GM12878 (cell line): ENCODE data around the gene AGBL1.

ENCODE experiments used
- CTCF ChIP-seq, 3 experiments: IDR thresholded peaks in 2 of 3; conservative IDR thresholded peaks in 1 of 3; 2 replicates each; pipeline ENCODE4 v1.5.1; 2011; ENCODE audit warnings: low read depth in 3 of 3, low read length in 3 of 3, mild to moderate bottlenecking in 3 of 3, control low read depth in 2 of 3, moderate library complexity in 2 of 3, inconsistent platforms in 1 of 3, mixed read lengths in 1 of 3; ENCODE audit not compliant: control insufficient read depth in 2 of 3, insufficient read depth in 1 of 3; ENCODE audit errors: extremely low read depth in 1 of 3
- JUND ChIP-seq: IDR thresholded peaks from 2 replicates; pipeline ENCODE4 v1.6.1; 2012; ENCODE audit warnings: low read depth, mild to moderate bottlenecking, low read length, improper control_type of control experiment, moderate library complexity
- POLR2A ChIP-seq: IDR thresholded peaks from 2 replicates; pipeline ENCODE4 v1.6.1; 2011; ENCODE audit warnings: low read depth, mild to moderate bottlenecking, low read length
- TF ChIP-seq, protein P1 (sequence below): IDR thresholded peaks from 2 replicates; pipeline ENCODE4 v1.6.1; 2012; ENCODE audit warnings: mild to moderate bottlenecking, low read depth, low read length

DNA sequence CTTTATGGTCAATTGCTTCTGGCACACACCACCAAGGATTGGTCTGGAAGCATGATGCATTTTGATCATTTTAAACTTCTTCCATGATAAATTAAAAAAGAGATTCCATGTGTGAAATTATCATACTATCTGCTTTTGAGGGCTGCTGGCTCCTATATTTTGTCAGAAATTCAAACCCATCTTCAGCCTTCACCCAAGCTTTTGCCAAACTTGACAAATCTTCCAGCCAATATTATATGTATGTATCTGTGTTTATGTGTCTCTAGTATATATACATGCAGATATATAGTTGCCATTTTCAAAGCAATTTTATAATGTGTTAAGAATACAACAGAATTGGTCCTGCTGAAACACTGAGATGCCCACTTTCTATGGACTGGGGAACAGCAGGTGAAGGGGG, 275.7 kb downstream of the AGBL1 start:
- no peak for TF ChIP-seq CTCF (IDR thresholded peaks at IDR 0.05 in 2 of 3, conservative IDR thresholded peaks at IDR 0.05 in 1 of 3; ENCODE audit: control insufficient read depth in 2 of 3, extremely low read depth in 1 of 3, insufficient read depth in 1 of 3, low read depth in 3 of 3, low read length in 3 of 3)
- TF ChIP-seq, protein P1, sequence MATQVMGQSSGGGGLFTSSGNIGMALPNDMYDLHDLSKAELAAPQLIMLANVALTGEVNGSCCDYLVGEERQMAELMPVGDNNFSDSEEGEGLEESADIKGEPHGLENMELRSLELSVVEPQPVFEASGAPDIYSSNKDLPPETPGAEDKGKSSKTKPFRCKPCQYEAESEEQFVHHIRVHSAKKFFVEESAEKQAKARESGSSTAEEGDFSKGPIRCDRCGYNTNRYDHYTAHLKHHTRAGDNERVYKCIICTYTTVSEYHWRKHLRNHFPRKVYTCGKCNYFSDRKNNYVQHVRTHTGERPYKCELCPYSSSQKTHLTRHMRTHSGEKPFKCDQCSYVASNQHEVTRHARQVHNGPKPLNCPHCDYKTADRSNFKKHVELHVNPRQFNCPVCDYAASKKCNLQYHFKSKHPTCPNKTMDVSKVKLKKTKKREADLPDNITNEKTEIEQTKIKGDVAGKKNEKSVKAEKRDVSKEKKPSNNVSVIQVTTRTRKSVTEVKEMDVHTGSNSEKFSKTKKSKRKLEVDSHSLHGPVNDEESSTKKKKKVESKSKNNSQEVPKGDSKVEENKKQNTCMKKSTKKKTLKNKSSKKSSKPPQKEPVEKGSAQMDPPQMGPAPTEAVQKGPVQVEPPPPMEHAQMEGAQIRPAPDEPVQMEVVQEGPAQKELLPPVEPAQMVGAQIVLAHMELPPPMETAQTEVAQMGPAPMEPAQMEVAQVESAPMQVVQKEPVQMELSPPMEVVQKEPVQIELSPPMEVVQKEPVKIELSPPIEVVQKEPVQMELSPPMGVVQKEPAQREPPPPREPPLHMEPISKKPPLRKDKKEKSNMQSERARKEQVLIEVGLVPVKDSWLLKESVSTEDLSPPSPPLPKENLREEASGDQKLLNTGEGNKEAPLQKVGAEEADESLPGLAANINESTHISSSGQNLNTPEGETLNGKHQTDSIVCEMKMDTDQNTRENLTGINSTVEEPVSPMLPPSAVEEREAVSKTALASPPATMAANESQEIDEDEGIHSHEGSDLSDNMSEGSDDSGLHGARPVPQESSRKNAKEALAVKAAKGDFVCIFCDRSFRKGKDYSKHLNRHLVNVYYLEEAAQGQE = no peak
- no peak for TF ChIP-seq POLR2A
- no peak for TF ChIP-seq JUND
